Measurements from ENCODE around the gene FUT7.
"Not testable (repeated sequence)": the region's sequence is repeated elsewhere in the genome, so short reads cannot be mapped to it uniquely, and the experiment has no call there.

The FUT7 gene

DNA sequence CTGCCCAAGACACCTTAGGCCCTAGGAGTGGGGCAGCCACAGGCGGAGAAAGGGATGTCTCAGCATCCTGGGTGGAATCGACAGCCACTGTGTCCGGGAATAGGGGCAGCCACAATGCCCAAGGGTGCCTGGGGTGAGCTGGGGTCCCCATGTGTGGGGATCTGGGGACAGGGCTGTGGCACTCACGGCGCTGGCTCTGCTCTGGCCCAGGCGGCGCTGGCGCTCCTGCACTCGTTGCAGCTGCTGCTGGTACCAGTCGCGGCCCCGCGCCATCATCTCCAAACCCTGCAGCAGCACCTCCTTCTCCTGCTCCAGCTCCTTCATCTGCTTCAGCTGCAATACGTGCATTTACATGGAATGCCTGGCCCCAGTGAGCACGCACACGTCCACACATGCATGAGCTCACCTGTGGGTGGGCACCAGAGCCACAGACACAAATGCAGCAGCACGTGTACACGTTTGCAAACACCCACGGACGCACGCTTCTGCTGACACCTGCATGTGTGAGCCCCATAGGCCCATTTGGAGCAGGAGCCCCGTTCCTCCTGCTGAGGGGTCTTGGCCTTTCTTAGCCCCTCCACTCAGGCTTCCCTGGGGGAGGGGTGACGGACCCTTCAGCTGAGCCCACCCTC, 33.6 kb upstream of the FUT7 start:
- DNase-seq = no peak

DNA sequence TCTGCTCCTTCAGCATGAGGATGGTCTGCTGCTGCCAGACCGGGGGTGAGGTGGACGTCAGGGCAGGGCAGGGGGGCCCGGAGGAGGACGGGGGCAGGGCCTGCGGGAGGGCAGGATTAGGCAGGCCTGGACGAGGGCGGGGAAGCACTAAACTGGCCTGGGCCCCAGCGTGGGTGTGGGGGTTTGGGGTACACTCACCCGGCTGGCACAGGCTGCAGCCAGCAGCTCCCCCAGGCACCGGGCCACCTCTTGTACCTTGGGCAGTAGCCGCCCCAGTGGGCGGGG, 32.9 kb upstream of the FUT7 start:
- DNase-seq = no peak

DNA sequence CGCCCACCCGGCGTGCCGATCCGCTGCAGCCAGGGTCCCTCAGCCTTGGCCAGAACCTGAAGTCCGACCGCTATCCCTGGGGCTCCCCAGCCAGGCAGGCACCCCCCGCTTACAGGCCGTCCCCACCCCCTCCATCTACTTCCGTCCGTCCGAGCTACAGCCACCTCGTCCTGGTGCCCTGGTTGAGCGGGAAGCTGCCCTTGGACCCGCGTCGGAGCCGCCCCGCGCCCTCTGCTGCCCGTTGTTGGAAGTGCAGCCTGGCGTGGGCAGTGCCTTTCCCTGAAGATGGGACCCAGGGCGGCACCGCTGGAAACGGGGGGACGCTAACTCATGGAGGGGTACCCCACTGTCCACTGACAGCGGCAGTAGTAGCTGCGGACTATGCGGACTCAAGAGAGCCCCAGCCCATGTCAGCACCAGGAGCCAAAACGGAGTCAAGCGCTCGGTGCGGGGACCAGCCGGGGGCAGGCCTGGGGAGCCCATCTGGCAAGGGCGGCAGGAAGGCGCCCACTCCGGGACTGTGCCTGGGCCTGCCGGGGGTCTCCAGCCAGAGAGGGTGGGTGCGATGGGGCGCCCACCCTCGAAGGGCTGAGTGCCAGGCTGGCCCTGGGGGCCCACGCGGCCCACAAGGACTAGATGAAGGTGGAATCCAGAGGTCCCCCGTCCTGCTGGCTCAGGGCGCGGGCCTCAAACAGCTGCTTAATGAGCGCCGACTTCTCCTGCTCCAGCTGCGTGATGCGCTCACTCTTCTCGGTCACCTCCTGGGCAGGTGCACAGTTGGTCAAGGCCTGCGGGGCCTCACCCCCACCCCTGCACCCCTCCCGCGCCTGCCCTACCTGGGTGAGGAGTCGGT, 32.4 kb upstream of the FUT7 start:
- DNase-seq = no peak

DNA sequence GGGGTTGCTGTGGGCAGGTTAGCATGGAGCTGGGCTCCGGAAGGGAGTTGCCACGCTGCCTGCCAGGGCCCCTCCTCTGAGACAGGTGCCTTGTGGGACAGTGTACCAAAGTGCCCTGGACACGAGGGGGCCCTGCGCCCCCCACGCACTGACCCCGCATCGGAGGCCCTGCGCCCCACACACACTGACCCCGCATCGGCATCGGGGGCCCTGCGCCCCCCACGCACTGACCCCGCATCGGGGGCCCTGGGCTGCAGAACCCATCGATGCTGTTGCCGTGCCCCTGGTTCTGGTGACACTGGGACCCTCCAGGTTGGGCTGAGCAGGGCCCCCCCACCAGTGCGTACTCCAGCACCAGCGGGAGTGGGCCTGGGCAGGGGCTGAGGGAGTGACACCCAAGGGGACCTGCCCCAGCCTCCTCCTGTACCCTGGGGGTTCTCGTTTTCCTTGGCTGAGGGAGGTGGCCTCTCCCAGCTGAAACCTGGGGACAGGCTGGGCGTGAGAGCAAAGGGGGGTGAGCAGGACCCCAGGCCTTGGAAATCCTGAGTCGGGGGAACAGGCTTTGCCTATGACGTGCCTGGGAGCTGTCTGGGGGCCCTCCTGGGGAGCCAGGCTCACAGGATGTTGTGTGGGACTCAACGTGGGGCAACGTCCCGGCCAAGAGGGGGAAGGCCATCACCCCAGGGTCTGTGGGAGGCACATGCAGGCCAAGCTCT, 31.6 kb upstream of the FUT7 start:
- no peak for DNase-seq

DNA sequence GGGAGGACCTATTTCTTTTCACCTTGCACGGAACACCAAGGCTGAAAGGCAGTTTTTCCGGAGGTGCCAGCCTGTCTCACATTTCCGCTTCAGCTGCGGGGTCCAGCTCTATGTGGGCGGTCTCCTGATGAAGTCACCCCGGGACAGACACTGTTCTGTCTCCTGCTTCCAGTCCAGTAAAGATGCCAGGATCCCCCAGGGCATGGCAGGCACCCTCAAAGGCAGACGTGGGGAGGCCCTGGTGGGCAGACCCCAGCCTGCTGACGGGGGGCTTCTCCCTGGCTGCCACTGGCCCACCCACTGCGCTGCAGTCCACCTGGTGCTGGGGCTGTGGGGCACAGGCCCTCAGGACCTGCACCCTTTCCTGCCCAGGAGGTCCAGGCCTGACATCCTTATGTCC, 30.9 kb upstream of the FUT7 start:
- DNase-seq = not testable (repeated sequence)

DNA sequence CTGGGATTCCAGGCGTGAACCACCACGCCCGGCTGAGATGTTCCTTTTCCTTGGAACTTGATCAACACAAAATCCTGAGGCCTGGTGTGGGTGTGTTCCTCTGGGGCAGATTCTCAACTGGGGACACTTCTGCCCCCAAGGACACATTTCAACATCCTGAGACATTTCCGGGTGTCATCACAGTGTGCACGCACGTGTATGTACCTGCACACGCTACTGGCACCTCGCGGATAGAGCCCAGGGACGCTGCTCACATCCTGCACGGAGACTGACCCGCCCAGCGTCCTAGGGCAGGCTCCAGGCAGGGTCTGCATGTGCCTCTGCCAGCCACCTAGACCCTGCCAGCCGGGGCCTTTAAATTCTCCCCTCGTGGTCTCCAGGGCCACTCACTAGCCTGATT, 30.5 kb upstream of the FUT7 start:
- no peak for DNase-seq

DNA sequence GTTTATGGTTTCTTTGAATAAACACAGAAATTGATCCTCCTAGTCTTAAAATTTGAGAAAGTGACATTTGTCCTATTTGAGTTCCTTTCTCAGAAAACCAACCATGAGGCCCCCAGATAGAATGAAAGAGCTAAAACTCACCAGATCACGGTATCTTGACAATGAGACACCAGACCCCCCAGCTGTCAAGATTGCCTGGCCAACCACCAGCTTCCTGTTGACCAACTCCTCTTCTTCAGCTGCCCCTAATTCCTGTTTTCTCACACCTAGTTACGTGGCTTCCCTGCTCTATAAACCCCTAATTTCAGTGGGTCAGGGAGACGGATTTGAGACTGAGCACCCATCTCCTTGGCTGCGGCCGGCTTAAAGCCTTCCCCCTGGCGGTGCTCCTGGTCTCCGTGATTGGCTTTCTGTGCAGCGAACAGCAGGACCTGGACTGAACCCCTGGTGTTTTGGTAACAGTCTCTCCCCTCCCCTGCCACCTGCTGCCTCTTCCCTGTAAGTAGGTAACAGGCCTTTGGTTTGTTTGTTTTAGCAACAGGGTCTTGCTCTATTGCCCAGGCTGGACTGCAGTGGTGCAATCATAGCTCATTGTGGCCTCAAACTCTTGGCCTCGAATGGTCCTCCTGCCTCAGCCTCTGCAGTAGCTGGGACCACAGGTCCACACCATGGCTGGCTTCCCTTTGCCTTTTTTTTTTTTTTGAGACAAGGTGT, 26.8 kb upstream of the FUT7 start:
- no peak for DNase-seq

DNA sequence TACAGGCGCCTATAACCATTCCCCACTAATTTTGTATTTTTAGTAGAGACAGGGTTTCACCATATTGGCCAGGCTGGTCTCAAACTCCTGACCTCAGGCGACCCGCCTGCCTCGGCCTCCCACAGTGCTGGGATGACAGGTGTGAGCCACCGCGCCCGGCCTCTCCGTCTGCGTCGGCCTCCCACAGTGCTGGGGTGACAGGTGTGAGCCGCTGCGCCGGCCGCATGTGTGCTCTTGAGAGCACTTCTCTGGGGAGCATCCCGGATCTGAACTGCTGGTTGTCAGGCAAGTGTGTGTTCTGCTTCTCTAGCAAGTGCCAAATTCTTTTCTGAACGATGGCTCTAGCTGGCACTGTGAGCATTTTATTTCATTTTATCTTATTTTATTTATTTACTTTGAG, 25.7 kb upstream of the FUT7 start:
- DNase-seq = no peak

DNA sequence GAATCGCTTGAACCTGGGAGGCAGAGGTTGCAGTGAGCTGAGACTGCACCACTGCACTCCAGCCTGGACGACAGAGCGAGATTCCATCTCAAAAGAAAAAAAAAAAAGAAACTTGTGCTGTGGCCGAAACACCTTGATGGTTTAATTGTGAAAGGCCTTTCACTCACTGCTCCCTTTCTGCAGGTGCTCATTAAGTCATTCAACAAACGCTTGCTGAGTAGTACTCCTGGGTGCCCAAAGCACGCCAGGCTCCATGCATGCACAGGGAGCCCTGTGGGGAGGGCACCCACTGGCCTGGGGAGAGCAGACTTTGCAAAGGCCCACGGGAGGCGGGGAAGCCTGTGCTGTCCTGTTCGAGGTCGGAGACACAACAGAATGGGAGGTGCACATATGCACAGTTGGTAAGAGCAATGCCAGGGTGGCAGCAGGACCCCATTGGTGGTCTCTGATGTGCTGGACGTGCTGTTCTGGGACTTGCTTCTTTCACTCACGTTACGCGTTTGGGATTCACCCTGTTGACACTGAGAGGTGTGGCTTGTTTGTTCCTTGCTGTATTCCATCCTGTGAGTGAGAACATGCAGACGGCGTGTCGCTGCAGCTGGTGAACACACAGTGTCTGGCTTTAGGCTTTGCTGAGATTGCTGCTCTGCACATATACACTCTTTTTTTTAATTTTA, 25.0 kb upstream of the FUT7 start:
- no peak for DNase-seq

DNA sequence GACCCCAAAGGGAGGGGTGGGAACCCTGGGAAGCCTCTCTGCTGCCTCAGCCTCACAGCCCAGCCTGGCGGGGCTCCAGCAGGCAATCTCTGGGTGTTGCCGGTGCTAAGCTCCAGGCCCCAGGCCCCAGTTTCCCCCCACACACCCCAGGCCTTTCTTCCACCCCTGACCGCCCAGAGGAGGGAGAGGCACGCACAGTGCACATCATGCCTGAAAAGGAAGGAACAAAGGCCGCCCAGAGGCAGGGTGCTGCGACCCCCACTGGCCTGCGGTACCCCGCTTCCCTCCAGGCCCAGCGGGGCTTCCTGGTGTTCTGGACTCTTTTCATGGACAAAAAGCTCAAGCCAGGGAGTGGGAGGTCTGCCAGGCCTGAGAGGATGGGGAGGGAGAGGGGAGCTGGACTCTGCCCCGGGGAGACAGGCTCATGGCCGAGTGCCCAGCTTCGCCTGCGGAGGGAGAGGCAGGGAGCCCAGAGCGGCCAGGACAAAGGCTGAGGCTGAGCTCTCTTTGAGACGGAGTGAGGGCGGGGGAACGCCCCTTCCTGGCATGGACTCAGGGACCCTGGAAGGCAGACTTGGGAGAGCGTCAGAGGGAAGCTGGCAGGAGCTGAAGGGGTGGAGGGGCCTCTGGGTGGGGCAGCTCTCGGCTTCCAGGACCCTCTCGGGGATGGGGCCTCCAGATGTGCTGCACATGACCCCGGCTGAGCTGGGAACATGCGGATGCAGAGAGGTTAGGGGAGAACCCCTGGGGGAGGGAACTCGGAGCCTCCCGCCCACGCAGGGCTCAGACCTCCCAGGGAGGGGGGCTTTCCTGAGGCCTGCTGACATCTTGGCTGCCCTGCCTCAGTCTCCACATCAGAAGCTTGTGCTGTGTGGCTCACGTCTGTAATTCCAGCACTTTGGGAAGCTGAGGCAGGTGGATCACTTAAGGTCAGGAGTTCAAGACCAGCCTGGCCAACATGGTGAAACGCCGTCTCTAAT, 23.8 kb upstream of the FUT7 start:
- no peak for DNase-seq

DNA sequence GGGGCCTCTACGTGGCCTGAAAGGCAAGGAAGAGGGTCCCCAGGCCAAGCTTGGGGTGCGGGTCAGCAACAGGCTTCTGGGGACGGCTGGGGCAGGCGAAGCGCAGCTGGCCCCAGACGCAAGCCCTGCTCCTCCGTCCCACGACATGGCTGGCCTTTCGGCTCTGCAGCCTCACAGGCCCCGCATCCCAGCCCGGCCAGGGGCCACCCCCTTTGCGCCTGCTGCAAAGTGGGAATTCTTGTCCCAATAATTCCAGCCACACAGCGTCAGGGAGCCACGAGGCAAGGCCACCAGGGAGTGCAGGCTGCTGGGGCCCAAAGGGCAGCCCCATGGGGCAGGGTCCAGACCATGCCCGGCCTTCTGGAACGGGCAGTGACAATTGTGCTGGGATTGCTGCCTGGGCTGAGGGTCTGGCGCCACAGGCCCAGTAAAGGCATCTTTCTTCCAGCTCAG, 23.1 kb upstream of the FUT7 start:
- DNase-seq = no peak

DNA sequence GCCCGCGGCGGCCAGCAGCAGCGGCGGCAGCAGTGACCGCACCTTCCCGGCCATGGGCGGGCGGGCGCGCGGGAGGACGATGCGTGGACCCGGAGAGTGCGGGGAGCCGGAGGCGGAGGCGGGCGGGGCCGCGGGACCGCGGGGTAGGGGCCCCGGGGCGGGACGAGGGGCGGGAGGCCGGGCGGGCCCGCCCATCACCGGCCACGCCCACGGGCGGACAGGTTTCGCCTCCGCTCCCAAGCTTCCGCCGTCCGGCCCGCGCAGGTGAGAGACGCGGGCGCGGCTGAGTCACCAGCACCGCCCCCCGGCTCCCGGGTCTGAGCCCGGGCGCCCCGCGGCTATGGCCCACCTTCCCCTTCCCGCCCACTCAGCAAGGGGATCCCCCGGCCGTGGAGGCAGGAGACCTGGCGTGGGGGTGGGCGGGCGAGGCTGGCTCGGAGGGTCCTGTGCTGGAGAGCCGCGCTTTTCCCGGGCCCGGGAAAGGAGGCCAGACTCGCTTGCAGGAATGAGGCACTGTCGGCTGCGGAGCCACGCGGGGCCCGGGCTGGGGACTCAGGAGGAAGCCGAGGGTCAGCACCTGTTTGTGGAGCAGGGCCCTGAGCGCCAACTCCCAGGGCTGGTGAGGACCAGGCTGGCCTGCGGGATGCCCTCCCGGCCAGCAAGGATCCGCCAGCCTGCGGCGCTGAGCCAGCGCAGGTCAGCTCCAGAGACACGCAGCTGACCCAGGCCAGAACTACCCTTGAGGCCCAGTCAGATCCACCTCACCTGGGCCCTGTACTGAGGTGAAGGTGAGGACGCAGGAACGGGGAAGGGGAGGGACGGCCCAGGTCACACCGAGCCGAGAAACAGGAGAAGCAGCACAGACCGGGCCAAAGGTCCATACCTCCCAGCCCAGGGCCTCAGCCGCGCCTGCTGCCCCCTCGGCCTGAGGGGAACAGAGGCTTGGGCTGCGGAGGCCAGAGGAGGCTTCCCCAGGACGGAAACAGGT, 22.4 kb upstream of the FUT7 start, which contains the start of gene ENTPD2:
Gene ENTPD2 (minus strand): TSS at position 118 of the 988 bp plus-strand sequence. CDS start 64 bp downstream, at position 54.
- no peak for DNase-seq

DNA sequence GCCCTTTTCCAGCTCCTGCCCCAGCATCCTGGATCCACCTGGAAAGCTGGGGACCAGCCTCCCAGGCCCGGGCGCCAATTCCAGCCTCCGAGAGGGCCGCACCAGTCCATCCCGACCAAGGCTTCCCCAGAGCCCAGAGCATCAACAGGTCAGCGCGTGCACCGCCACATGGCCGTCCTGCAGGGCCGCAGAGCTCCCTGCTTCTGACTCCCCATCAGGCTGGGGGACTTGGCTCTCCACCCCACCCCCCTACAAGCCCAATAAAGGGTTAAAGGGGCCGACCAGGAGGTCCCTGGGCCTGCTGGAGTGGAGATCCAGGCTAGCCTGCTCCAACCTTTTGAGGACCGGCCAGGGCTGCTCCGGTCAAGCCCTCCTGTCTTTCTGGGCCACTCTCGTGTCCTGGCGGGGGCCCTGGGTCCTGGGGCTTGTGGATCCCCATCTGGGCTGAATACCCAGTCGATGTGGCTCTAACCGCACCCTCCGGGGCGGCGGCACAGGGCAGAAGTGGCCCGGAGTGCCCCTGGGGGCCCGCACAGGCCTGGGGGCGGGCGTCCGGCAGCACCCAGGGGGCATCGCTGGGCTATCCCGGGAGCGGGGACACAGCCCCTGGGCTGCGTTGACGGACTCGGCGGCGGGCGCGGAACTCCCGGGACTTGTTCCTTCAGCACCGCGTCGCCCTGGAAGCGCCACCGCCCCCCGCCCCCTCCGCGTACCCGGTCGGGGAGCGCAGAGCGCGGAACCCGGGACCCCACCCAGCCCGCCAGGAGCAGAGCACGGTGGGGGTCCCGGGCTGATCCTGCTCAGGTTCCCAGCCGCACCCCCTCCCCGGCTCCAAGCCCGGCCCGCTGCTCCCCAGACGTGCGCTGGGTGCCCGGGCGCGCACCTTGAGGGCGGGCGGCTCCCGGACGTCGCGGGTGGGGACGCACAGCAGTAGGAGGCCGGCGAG, 21.4 kb upstream of the FUT7 start:
- DNase-seq = no peak

DNA sequence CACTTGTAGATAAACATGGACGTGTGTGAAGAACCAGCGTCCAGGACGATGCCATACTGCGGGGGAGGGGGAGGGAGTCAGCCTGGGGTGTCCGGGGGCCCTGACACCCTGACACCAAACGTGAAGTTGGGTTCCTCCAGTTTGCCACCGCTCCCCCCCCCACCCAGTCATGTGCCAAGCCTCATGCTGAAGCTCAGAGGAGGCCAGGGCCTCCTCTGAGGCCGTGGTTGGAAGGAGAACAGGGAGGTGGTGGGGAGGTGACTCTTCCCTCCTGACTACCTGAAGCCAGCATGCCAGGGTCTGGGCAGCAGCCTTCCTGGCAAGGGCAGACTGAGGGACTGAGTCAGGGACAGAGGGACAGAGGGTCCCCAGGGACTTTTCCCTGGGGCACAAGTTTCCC, 20.4 kb upstream of the FUT7 start:
- no peak for DNase-seq

DNA sequence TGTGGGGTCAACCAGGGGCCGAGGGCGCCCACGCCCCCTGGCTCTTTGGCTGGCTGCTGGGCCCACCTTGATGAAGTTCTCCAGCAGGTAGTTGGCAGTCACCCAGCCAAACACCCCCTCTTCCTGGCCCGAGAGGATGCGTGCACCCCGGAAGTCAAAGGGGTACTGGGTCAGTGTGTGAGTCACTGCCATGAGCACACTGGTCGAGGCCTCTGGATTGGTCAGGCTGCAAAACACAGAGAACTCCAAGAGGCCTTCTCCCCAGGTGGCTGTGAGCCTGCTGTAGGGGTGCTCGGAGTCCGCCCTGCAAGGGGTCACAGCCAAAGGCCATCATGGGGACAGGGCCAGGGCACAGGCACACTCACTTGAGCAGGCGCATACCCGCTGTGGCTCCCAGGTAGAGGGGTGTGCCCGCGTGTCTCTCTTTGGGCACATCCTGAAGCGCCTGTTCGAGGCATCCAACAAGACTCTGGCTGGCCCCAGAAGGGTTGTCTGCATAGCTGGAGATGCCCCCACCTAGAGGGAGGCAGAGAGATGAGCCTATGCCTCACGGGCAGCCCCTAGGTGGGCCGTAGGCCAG, 19.3 kb upstream of the FUT7 start:
- no peak for DNase-seq

DNA sequence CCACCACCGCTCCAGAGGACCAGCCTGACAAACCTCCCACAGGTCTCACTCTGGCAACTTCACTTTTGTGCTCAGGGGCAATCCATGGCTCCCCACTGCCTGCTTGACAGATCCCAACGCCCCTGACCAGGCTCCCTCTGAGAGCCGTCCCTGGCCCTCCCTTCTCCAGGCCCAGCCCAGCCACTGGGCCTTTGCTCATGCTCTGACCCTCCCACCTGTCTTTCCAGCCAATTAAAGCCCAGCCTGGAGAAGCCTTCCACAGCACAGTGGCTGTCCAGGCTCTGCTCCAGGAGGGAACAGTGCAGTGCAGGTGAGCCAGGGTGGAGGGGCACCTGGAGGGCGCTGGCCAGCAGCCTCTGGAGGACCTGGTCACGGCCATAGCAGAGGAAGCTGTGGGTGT, 18.7 kb upstream of the FUT7 start:
- no peak for DNase-seq

DNA sequence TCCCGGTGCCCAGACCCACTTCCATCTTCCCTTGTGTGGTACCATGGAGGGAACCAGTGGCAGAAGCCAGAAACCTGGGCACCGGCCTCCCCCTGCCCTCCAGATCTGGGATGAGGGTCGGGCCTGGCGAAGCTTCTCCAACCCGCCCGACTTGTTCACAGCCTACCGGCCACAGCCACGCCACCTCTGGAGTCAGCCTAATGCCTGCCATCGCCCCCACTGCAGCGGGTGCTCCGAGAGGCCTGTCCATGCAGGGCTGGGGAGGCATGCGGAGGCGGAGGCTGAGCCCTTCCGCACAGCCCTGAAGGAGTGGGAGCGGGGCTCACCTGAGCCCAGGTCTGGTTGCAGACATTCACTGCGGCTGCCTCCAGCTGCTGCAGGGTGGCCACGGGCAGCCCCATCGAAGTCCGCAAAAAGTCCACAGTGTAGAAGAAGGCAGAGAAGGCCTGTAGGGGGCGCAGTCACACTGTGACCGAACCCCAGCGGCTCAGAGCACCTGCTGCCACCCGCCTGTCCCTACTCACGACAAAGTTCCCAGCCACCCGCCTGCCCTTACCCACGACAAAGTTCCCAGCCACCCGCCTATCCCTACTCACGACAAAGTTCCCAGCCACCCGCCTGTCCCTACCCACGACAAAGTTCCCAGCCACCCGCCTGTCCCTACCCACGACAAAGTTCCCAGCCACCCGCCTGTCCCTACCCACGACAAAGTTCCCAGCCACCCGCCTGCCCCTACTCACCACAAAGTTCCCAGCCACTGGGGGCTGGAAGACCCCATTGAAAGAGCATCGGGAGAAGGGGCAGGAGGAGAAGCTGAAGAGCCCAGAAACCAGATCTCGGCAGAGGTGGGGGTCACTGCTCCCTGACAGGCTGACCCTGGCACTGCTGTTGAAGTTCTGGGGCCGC, 17.9 kb upstream of the FUT7 start:
- DNase-seq = no peak

All from NCI-H526 treated with DMSO at 0.1 percent for 48 hours (cell line).